HepG2 (cell line): Measurements from ENCODE around the gene DDO. TPM values are rescaled to one million over a fixed set of nuclear protein-coding genes. Genes with fewer than 3 reads are reported as not detected.

Experiments
- BHLHE40 ChIP-seq: IDR thresholded peaks from 2 replicates; pipeline ENCODE4 v1.6.1; 2011; ENCODE audit warnings: low read length, improper control_type of control experiment
- CHD4 ChIP-seq: fragments of 200-600 bp; sonication (generic); IDR thresholded peaks from 2 replicates; pipeline ENCODE4 v1.7.0; 2017; ENCODE audit warnings: mild to moderate bottlenecking, low read length, borderline replicate concordance
- ESRRA ChIP-seq: sonication (generic); formaldehyde crosslinking; IDR thresholded peaks from 2 replicates; pipeline ENCODE4 v1.5.1; 2020; ENCODE audit warnings: mild to moderate bottlenecking, low read depth, missing genetic modification reagents
- HCFC1 ChIP-seq: fragments of 150-350 bp; IDR thresholded peaks from 2 replicates; pipeline ENCODE4 v1.6.1; 2014; ENCODE audit warnings: low read depth, low read length
- KAT7 ChIP-seq: IDR thresholded peaks from 2 replicates; pipeline ENCODE4 v1.6.1; 2018; ENCODE audit warnings: borderline replicate concordance, missing compliant biosample characterization
- LRRFIP1 ChIP-seq: sonication (generic); formaldehyde crosslinking; conservative IDR thresholded peaks from 2 replicates; pipeline ENCODE4 v1.4.0; 2020; ENCODE audit warnings: missing genetic modification reagents
- NCOA2 ChIP-seq: sonication (generic); formaldehyde crosslinking; IDR thresholded peaks from 2 replicates; pipeline ENCODE4 v1.8.0; 2022; ENCODE audit warnings: inconsistent platforms
- NFE2 ChIP-seq: sonication (generic); formaldehyde crosslinking; IDR thresholded peaks from 2 replicates; pipeline ENCODE4 v1.4.0; 2020; ENCODE audit warnings: missing genetic modification reagents
- NR1H2 ChIP-seq: sonication (generic); formaldehyde crosslinking; IDR thresholded peaks from 2 replicates; pipeline ENCODE4 v1.8.1; 2022; ENCODE audit warnings: low read depth, missing genetic modification reagents, borderline replicate concordance
- NR2C2 ChIP-seq: sonication (generic); formaldehyde crosslinking; IDR thresholded peaks from 2 replicates; pipeline ENCODE4 v1.4.0; 2020; ENCODE audit warnings: missing genetic modification reagents, mild to moderate bottlenecking, moderate library complexity, borderline replicate concordance
- PHF21A ChIP-seq: sonication (generic); formaldehyde crosslinking; IDR thresholded peaks from 2 replicates; pipeline ENCODE4 v1.5.0; 2020; ENCODE audit warnings: mild to moderate bottlenecking, missing genetic modification reagents
- POLR2AphosphoS2 ChIP-seq: IDR thresholded peaks from 2 replicates; pipeline ENCODE4 v1.6.1; 2011; ENCODE audit warnings: low read depth, low read length, improper control_type of control experiment
- SKI ChIP-seq: fragments of 450-650 bp; IDR thresholded peaks from one replicate; pipeline ENCODE4 v1.6.1; 2018; ENCODE audit warnings: mild to moderate bottlenecking; ENCODE audit not compliant: partially characterized antibody
- SMAD1 ChIP-seq: sonication (generic); formaldehyde crosslinking; IDR thresholded peaks from 2 replicates; pipeline ENCODE4 v1.4.0; 2020; ENCODE audit warnings: missing genetic modification reagents, low read depth, mild to moderate bottlenecking, borderline replicate concordance
- SNAPC5 ChIP-seq: sonication (generic); formaldehyde crosslinking; IDR thresholded peaks from 2 replicates; pipeline ENCODE4 v1.8.1; 2023; ENCODE audit warnings: mild to moderate bottlenecking, missing genetic modification reagents, borderline replicate concordance
- THYN1 ChIP-seq: sonication (generic); formaldehyde crosslinking; IDR thresholded peaks from 2 replicates; pipeline ENCODE4 v1.8.1; 2023; ENCODE audit warnings: low read depth, mild to moderate bottlenecking, moderate library complexity, missing genetic modification reagents, borderline replicate concordance
- TSC22D2 ChIP-seq: sonication (generic); formaldehyde crosslinking; IDR thresholded peaks from 2 replicates; pipeline ENCODE4 v1.5.1; 2020; ENCODE audit warnings: missing genetic modification reagents, mild to moderate bottlenecking, borderline replicate concordance
- ZNF17 ChIP-seq: sonication (generic); formaldehyde crosslinking; IDR thresholded peaks from 2 replicates; pipeline ENCODE4 v1.5.0; 2020; ENCODE audit warnings: mild to moderate bottlenecking, missing genetic modification reagents
- ZNF496 ChIP-seq: sonication (generic); formaldehyde crosslinking; IDR thresholded peaks from 2 replicates; pipeline ENCODE4 v1.8.1; 2023; ENCODE audit warnings: mild to moderate bottlenecking, moderate library complexity, missing genetic modification reagents; ENCODE audit not compliant: insufficient replicate concordance
- ZNF567 ChIP-seq: sonication (generic); formaldehyde crosslinking; IDR thresholded peaks from 2 replicates; pipeline ENCODE4 v1.8.1; 2023; ENCODE audit warnings: mild to moderate bottlenecking, missing genetic modification reagents, borderline replicate concordance
- ZNF775 ChIP-seq: sonication (generic); formaldehyde crosslinking; IDR thresholded peaks from 2 replicates; pipeline ENCODE4 v1.4.0; 2020; ENCODE audit warnings: missing genetic modification reagents, mild to moderate bottlenecking, moderate library complexity, borderline replicate concordance
- polyA plus RNA-seq, 8 experiments: library from polyadenylated mRNA; depleted of rRNA in 3 of 8; stranded (reverse) in 7 of 8; unstranded in 1 of 8; fragments of >200 nt; fragmentation: Illumina TruSeq in 4 of 8; extraction: Trizol in 4 of 8; gene quantifications; 2 replicates each; pipeline versions ENCODE4 v1.2.1 to v1.2.3, GENCODE V29; 2011 to 2016; ENCODE audit warnings: low read depth in 4 of 8, missing spikeins in 1 of 8, mixed read lengths in 1 of 8; ENCODE audit not compliant: insufficient read depth in 1 of 8
- total RNA-seq, 5 experiments: library from RNA; depleted of rRNA; stranded (reverse); fragments of >200 nt; fragmentation: Illumina TruSeq; extraction: Trizol; gene quantifications; 2 replicates each; pipeline ENCODE4 v1.2.3, GENCODE V29; 2016; ENCODE audit warnings: low read depth in 1 of 5
- TF ChIP-seq, protein P1 (sequence below): fragments of 450-650 bp; IDR thresholded peaks from 2 replicates; pipeline ENCODE4 v1.6.1; 2017
- TF ChIP-seq, protein P2 (sequence below): sonication (generic); formaldehyde crosslinking; IDR thresholded peaks from 2 replicates; pipeline ENCODE4 v1.4.0; 2020; ENCODE audit warnings: low read depth, mild to moderate bottlenecking, missing genetic modification reagents
- TF ChIP-seq, protein P3 (sequence below): sonication (generic); formaldehyde crosslinking; IDR thresholded peaks from 2 replicates; pipeline ENCODE4 v1.5.0; 2020; ENCODE audit warnings: missing genetic modification reagents
- TF ChIP-seq, protein P4 (sequence below): sonication (generic); formaldehyde crosslinking; IDR thresholded peaks from 2 replicates; pipeline ENCODE4 v1.8.1; 2022; ENCODE audit warnings: mild to moderate bottlenecking, missing genetic modification reagents

DDO gene
- total and polyA plus RNA-seq, 2 of the 13 experiments (the other 11 are each of a cell fraction or from before 2014, with no cell fraction given) = 6.1 to 10.3 TPM

DNA sequence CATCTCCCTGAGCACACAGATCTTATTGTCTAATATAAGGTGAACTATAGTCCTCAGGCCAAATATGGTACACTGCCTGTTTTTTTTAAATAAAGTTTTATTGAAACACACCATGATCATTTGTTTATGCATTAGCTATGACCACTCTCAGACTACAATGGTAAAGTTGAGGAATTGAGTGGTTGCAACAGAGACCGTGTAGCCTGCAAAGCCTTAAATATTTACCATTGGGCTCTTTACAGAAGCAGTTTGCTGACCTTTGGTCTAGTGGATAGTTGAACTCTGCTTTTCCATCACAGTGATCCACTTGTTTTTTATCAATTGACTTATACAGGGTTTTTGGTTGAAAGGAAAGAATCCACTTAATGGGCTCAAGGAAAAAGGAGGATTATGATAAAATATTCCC, 29.9 kb downstream of the DDO start (continued):
- TF ChIP-seq, protein P1, sequence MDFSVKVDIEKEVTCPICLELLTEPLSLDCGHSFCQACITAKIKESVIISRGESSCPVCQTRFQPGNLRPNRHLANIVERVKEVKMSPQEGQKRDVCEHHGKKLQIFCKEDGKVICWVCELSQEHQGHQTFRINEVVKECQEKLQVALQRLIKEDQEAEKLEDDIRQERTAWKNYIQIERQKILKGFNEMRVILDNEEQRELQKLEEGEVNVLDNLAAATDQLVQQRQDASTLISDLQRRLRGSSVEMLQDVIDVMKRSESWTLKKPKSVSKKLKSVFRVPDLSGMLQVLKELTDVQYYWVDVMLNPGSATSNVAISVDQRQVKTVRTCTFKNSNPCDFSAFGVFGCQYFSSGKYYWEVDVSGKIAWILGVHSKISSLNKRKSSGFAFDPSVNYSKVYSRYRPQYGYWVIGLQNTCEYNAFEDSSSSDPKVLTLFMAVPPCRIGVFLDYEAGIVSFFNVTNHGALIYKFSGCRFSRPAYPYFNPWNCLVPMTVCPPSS = no peak
- TF ChIP-seq HCFC1 (no peak), SMAD1 (CRISPR knock-in tag) (no peak), TSC22D2 (CRISPR knock-in tag) (no peak), ZNF496 (CRISPR knock-in tag) (no peak), NFE2 (CRISPR knock-in tag) (no peak), NR1H2 (CRISPR knock-in tag) (no peak), BHLHE40 (no peak), ZNF567 (no peak), ZNF17 (no peak), SNAPC5 (CRISPR knock-in tag) (no peak), ESRRA (CRISPR knock-in tag) (no peak), LRRFIP1 (no peak), NR2C2 (CRISPR knock-in tag) (0 out of 2 replicates have a peak, but pooled peaks have one; percentile 19), NCOA2 (CRISPR knock-in tag) (peak; percentile 59; the same call in 1 of the 2 replicates), CHD4 (peak; percentile 94), POLR2AphosphoS2 (no peak), THYN1 (CRISPR knock-in tag) (no peak), KAT7 (CRISPR knock-in tag) (no peak), PHF21A (CRISPR knock-in tag) (peak; percentile 57), ZNF775 (CRISPR knock-in tag) (no peak), SKI (peak; percentile 29)
- TF ChIP-seq, protein P2, sequence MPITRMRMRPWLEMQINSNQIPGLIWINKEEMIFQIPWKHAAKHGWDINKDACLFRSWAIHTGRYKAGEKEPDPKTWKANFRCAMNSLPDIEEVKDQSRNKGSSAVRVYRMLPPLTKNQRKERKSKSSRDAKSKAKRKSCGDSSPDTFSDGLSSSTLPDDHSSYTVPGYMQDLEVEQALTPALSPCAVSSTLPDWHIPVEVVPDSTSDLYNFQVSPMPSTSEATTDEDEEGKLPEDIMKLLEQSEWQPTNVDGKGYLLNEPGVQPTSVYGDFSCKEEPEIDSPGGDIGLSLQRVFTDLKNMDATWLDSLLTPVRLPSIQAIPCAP (CRISPR knock-in tag) = no peak
- TF ChIP-seq, protein P3, sequence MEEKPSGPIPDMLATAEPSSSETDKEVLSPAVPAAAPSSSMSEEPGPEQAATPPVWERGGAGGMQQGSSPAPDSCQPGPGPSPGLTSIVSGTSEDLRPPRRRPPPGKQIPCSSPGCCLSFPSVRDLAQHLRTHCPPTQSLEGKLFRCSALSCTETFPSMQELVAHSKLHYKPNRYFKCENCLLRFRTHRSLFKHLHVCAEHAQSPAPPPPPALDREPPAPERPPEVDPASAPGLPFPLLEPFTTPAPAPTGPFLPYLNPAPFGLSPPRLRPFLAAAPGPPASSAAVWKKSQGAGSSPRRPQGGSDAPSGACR (CRISPR knock-in tag) = no peak
- TF ChIP-seq, protein P4, sequence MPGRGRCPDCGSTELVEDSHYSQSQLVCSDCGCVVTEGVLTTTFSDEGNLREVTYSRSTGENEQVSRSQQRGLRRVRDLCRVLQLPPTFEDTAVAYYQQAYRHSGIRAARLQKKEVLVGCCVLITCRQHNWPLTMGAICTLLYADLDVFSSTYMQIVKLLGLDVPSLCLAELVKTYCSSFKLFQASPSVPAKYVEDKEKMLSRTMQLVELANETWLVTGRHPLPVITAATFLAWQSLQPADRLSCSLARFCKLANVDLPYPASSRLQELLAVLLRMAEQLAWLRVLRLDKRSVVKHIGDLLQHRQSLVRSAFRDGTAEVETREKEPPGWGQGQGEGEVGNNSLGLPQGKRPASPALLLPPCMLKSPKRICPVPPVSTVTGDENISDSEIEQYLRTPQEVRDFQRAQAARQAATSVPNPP = no peak
